GM23338 (cell line): ENCODE results near the gene GRAMD2B. TPM values are rescaled to one million over a fixed set of nuclear protein-coding genes. Genes with fewer than 3 reads are reported as not detected.

Source experiments
- ATAC-seq: fragments of 200-7000 bp; cut with Tn5 transposase; 3 replicates; pipeline ENCODE4 v1.9.1; 2020
- DNase-seq: peaks from one replicate; pipeline ENCODE4 v3.0.0-alpha.2; 2015; ENCODE audit warnings: low spot score
- H2AFZ ChIP-seq: fragments of 200-600 bp; sonication (generic); 2 replicates; pipeline ENCODE4 v1.8.0; 2016; ENCODE audit warnings: antibody characterized with exemption, mild to moderate bottlenecking, moderate library complexity
- H3F3A ChIP-seq: fragments of 200-600 bp; sonication (generic); replicated peaks from 2 replicates; pipeline ENCODE4 v1.8.0; 2017; ENCODE audit warnings: antibody characterized with exemption, mixed run types, low read depth
- H3K27ac ChIP-seq: fragments of 200-600 bp; sonication (generic); 2 replicates; pipeline ENCODE4 v1.6.1; 2016; ENCODE audit warnings: low read depth
- H3K27me3 ChIP-seq: fragments of 200-600 bp; sonication (generic); 2 replicates; pipeline ENCODE4 v1.8.0; 2016; ENCODE audit warnings: mild to moderate bottlenecking, mixed run types, moderate library complexity; ENCODE audit not compliant: insufficient read depth
- H3K36me3 ChIP-seq: fragments of 200-600 bp; sonication (generic); 2 replicates; pipeline ENCODE4 v1.8.0; 2016; ENCODE audit warnings: mild to moderate bottlenecking; ENCODE audit not compliant: insufficient read depth
- H3K4me1 ChIP-seq: fragments of 200-600 bp; sonication (generic); 2 replicates; pipeline ENCODE4 v1.8.0; 2016; ENCODE audit warnings: mild to moderate bottlenecking, moderate library complexity; ENCODE audit not compliant: insufficient read depth
- H3K4me2 ChIP-seq: fragments of 200-600 bp; sonication (generic); 2 replicates; pipeline ENCODE4 v1.7.1; 2017; ENCODE audit warnings: mixed run types
- H3K4me3 ChIP-seq: fragments of 200-600 bp; sonication (generic); 2 replicates; pipeline ENCODE4 v1.6.1; 2016; ENCODE audit warnings: mixed run types
- H3K79me2 ChIP-seq: fragments of 200-600 bp; sonication (generic); replicated peaks from 2 replicates; pipeline ENCODE4 v1.8.0; 2017; ENCODE audit warnings: mild to moderate bottlenecking; ENCODE audit not compliant: insufficient read depth
- H3K9me2 ChIP-seq: fragments of 200-600 bp; sonication (generic); 2 replicates; pipeline ENCODE4 v1.8.0; 2017; ENCODE audit not compliant: insufficient read depth
- H4K20me1 ChIP-seq: fragments of 200-600 bp; sonication (generic); replicated peaks from 2 replicates; pipeline ENCODE4 v1.8.0; 2017; ENCODE audit warnings: mild to moderate bottlenecking; ENCODE audit not compliant: insufficient read depth
- H3K27ac Mint-ChIP-seq: 2 replicates; pipeline ENCODE4 v1.8.0; 2020; ENCODE audit warnings: inconsistent platforms, mild to moderate bottlenecking, moderate library complexity, mixed read lengths
- H3K27me3 Mint-ChIP-seq: 3 replicates; pipeline ENCODE4 v1.8.0; 2022; ENCODE audit warnings: low read depth, mild to moderate bottlenecking, moderate library complexity, mixed read lengths, inconsistent platforms; ENCODE audit not compliant: insufficient read depth, poor library complexity
- H3K36me3 Mint-ChIP-seq: 3 replicates; pipeline ENCODE4 v1.8.0; 2021; ENCODE audit warnings: low read depth, mild to moderate bottlenecking, inconsistent platforms, moderate library complexity, mixed read lengths
- H3K4me1 Mint-ChIP-seq: 3 replicates; pipeline ENCODE4 v1.8.0; 2020; ENCODE audit warnings: mild to moderate bottlenecking, inconsistent platforms, mixed read lengths
- H3K4me3 Mint-ChIP-seq: 3 replicates; pipeline ENCODE4 v1.8.0; 2021; ENCODE audit warnings: moderate library complexity, mild to moderate bottlenecking, inconsistent platforms, mixed read lengths
- H3K9me3 Mint-ChIP-seq: 3 replicates; pipeline ENCODE4 v1.8.0; 2020; ENCODE audit warnings: moderate library complexity, mild to moderate bottlenecking, inconsistent platforms, mixed read lengths
- CREB1 ChIP-seq: fragments of 250-450 bp; sonication (Bioruptor Pico); IDR thresholded peaks from 2 replicates; pipeline ENCODE4 v1.5.0; 2020; ENCODE audit warnings: low read depth, mild to moderate bottlenecking, moderate library complexity
- EZH2 ChIP-seq: fragments of 200-600 bp; sonication (generic); IDR thresholded peaks from one replicate; pipeline ENCODE4 v1.8.0; 2017; ENCODE audit warnings: antibody characterized with exemption, mild to moderate bottlenecking, low read depth; ENCODE audit not compliant: unreplicated experiment
- EZH2phosphoT487 ChIP-seq: fragments of 200-600 bp; sonication (generic); IDR thresholded peaks from one replicate; pipeline ENCODE4 v1.8.1; 2018; ENCODE audit warnings: antibody characterized with exemption; ENCODE audit not compliant: unreplicated experiment
- JUNB ChIP-seq: IDR thresholded peaks from one replicate; pipeline ENCODE4 v1.6.1; 2016; ENCODE audit warnings: antibody characterized with exemption; ENCODE audit not compliant: unreplicated experiment
- NANOG ChIP-seq: IDR thresholded peaks from 2 replicates; pipeline ENCODE4 v1.6.1; 2016; ENCODE audit warnings: antibody characterized with exemption, borderline replicate concordance
- POLR2AphosphoS5 ChIP-seq: IDR thresholded peaks from 2 replicates; pipeline ENCODE4 v1.6.1; 2016; ENCODE audit warnings: antibody characterized with exemption, low read depth
- STAT1 ChIP-seq: IDR thresholded peaks from one replicate; pipeline ENCODE4 v1.6.1; 2016; ENCODE audit warnings: antibody characterized with exemption; ENCODE audit not compliant: unreplicated experiment
- polyA plus RNA-seq: library from polyadenylated mRNA; unstranded; fragments of >200 nt; fragmentation: Nextera tagmentation; extraction: Ambion mirVana; gene quantifications from 2 replicates; pipeline ENCODE4 v1.2.1, GENCODE V29; 2016
- total RNA-seq: library from RNA; depleted of rRNA; stranded (reverse); fragments of >200 nt; shearing (Covaris generic); gene quantifications from 2 replicates; pipeline ENCODE4 v1.2.3, GENCODE V29; 2014
- TF ChIP-seq, protein P1 (sequence below): IDR thresholded peaks from one replicate; pipeline ENCODE4 v1.6.1; 2018; ENCODE audit warnings: antibody characterized with exemption; ENCODE audit not compliant: unreplicated experiment
- TF ChIP-seq, protein P2 (sequence below): IDR thresholded peaks from 2 replicates; pipeline ENCODE4 v1.6.1; 2016; ENCODE audit warnings: antibody characterized with exemption
- TF ChIP-seq, protein P3 (sequence below), 2 experiments: fragments of 200-600 bp in 1 of 2; sonication (generic) in 1 of 2; conservative IDR thresholded peaks; 2 replicates each; pipeline versions ENCODE4 v1.5.1 to v1.6.1; 2016 to 2017; ENCODE audit warnings: antibody characterized with exemption in 2 of 2, low read depth in 2 of 2, mild to moderate bottlenecking in 2 of 2, moderate library complexity in 1 of 2

GRAMD2B gene
- total and polyA plus RNA-seq, 2 experiments from 2014 or later = 9.7 to 16.9 TPM

DNA sequence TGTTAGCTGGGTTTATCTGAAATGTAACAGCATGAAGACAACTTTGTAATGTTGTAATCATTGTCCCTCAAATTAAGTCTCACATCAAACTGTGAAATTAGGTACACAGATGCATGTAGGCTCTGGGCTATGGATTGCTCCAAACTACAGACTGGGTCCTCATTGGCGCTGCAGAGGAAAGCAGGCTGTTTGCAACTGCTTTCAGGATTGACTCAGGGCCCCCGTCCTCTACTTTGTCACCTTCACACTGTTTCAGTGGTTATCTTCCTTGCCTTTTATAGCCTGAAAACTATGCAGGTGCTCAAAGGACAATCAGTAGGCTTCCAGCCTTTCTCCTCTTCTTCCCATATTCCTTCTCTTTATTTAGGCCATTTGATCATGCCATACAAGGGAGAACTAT lies 18.0 kb downstream of the GRAMD2B start:
- Histone ChIP-seq H3K27me3 (no peaks in the 10 kb centered on the region), H3F3A (no peaks in the 10 kb centered on the region), H3K4me2 (no peak overlapping the region), H3K9me2 (no peaks in the 10 kb centered on the region), H3K4me1 (no peaks in the 10 kb centered on the region), H3K4me3 (no peak overlapping the region), H4K20me1 (no peaks in the 10 kb centered on the region; the same call in 1 of the 2 replicates), H3K79me2 (peaks cover 9% of the 10 kb centered on the region; the same call in 1 of the 2 replicates), H3K36me3 (no peaks in the 10 kb centered on the region), H3K27ac (no peak overlapping the region), H2AFZ (no peak overlapping the region)
- Mint-ChIP-seq H3K27me3 (peaks cover 2% of the 10 kb centered on the region), H3K4me1 (peaks cover 5% of the 10 kb centered on the region; the same call in 2 of the 3 replicates), H3K4me3 (no peak overlapping the region), H3K9me3 (no peaks in the 10 kb centered on the region), H3K27ac (no peak overlapping the region), H3K36me3 (peaks cover 31% of the 10 kb centered on the region)
- peak; percentile 33; the same call in 2 of the 3 replicates for ATAC-seq
- TF ChIP-seq JUNB (no peak), EZH2phosphoT487 (no peak), NANOG (no peak), STAT1 (no peak), CREB1 (CRISPR knock-in tag) (no peak), POLR2AphosphoS5 (no peak), EZH2 (no peak)
- TF ChIP-seq, protein P1, sequence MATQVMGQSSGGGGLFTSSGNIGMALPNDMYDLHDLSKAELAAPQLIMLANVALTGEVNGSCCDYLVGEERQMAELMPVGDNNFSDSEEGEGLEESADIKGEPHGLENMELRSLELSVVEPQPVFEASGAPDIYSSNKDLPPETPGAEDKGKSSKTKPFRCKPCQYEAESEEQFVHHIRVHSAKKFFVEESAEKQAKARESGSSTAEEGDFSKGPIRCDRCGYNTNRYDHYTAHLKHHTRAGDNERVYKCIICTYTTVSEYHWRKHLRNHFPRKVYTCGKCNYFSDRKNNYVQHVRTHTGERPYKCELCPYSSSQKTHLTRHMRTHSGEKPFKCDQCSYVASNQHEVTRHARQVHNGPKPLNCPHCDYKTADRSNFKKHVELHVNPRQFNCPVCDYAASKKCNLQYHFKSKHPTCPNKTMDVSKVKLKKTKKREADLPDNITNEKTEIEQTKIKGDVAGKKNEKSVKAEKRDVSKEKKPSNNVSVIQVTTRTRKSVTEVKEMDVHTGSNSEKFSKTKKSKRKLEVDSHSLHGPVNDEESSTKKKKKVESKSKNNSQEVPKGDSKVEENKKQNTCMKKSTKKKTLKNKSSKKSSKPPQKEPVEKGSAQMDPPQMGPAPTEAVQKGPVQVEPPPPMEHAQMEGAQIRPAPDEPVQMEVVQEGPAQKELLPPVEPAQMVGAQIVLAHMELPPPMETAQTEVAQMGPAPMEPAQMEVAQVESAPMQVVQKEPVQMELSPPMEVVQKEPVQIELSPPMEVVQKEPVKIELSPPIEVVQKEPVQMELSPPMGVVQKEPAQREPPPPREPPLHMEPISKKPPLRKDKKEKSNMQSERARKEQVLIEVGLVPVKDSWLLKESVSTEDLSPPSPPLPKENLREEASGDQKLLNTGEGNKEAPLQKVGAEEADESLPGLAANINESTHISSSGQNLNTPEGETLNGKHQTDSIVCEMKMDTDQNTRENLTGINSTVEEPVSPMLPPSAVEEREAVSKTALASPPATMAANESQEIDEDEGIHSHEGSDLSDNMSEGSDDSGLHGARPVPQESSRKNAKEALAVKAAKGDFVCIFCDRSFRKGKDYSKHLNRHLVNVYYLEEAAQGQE = no peak
- TF ChIP-seq, protein P2, sequence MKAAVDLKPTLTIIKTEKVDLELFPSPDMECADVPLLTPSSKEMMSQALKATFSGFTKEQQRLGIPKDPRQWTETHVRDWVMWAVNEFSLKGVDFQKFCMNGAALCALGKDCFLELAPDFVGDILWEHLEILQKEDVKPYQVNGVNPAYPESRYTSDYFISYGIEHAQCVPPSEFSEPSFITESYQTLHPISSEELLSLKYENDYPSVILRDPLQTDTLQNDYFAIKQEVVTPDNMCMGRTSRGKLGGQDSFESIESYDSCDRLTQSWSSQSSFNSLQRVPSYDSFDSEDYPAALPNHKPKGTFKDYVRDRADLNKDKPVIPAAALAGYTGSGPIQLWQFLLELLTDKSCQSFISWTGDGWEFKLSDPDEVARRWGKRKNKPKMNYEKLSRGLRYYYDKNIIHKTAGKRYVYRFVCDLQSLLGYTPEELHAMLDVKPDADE = no peak
- TF ChIP-seq, protein P3, sequence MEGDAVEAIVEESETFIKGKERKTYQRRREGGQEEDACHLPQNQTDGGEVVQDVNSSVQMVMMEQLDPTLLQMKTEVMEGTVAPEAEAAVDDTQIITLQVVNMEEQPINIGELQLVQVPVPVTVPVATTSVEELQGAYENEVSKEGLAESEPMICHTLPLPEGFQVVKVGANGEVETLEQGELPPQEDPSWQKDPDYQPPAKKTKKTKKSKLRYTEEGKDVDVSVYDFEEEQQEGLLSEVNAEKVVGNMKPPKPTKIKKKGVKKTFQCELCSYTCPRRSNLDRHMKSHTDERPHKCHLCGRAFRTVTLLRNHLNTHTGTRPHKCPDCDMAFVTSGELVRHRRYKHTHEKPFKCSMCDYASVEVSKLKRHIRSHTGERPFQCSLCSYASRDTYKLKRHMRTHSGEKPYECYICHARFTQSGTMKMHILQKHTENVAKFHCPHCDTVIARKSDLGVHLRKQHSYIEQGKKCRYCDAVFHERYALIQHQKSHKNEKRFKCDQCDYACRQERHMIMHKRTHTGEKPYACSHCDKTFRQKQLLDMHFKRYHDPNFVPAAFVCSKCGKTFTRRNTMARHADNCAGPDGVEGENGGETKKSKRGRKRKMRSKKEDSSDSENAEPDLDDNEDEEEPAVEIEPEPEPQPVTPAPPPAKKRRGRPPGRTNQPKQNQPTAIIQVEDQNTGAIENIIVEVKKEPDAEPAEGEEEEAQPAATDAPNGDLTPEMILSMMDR (conservative IDR thresholded peaks at IDR 0.05; ENCODE audit: low read depth in 2 of 2) = no peak
- no peak for DNase-seq
